SU-DHL-6 (cell line): ENCODE measurements around the gene STEAP4.

Source experiments
- EZH2phosphoT487 ChIP-seq: fragments of 200-600 bp; sonication (generic), shearing (Covaris generic); conservative IDR thresholded peaks from 2 replicates; pipeline ENCODE4 v1.6.1; 2018; ENCODE audit warnings: mild to moderate bottlenecking, antibody characterized with exemption, low read length, moderate library complexity, mixed read lengths
- TF ChIP-seq, protein P1 (sequence below): fragments of 200-600 bp; sonication (generic); IDR thresholded peaks from one replicate; pipeline ENCODE4 v1.5.1; 2017; ENCODE audit warnings: antibody characterized with exemption, mild to moderate bottlenecking, low read length, moderate library complexity; ENCODE audit not compliant: insufficient read depth, poor library complexity, severe bottlenecking

- TF ChIP-seq, protein P1, sequence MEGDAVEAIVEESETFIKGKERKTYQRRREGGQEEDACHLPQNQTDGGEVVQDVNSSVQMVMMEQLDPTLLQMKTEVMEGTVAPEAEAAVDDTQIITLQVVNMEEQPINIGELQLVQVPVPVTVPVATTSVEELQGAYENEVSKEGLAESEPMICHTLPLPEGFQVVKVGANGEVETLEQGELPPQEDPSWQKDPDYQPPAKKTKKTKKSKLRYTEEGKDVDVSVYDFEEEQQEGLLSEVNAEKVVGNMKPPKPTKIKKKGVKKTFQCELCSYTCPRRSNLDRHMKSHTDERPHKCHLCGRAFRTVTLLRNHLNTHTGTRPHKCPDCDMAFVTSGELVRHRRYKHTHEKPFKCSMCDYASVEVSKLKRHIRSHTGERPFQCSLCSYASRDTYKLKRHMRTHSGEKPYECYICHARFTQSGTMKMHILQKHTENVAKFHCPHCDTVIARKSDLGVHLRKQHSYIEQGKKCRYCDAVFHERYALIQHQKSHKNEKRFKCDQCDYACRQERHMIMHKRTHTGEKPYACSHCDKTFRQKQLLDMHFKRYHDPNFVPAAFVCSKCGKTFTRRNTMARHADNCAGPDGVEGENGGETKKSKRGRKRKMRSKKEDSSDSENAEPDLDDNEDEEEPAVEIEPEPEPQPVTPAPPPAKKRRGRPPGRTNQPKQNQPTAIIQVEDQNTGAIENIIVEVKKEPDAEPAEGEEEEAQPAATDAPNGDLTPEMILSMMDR = no peak
- TF ChIP-seq EZH2phosphoT487 = no peak
Measured at GRCh38 chr7:88355011-88355410, 48.3 kb upstream of the STEAP4 start.
